Gastroesophageal sphincter (tissue), 3 donors: ENCODE data around the gene AP3D1.

Experiments used
- EP300 ChIP-seq: sonication (generic); formaldehyde crosslinking; IDR thresholded peaks from one replicate; pipeline ENCODE4 v1.6.1; 2017; ENCODE audit warnings: antibody characterized with exemption, mild to moderate bottlenecking
- POLR2A ChIP-seq, 2 donors: fragments of 450-650 bp; IDR thresholded peaks; one replicate each; pipeline ENCODE4 v1.6.1; 2017; ENCODE audit warnings: antibody characterized with exemption in 2 of 2, mild to moderate bottlenecking in 2 of 2, moderate library complexity in 1 of 2
- POLR2AphosphoS5 ChIP-seq: sonication (generic); formaldehyde crosslinking; IDR thresholded peaks from one replicate; pipeline ENCODE4 v1.6.1; 2017; ENCODE audit warnings: antibody characterized with exemption
- TF ChIP-seq, protein P1 (sequence below), 4 experiments: fragments of 200-600 bp in 2 of 4; fragments of 450-650 bp in 2 of 4; sonication (generic) in 1 of 4; IDR thresholded peaks; one replicate each; pipeline ENCODE4 v1.5.1; 2017 to 2019; ENCODE audit warnings: antibody characterized with exemption in 4 of 4, mild to moderate bottlenecking in 2 of 4, moderate library complexity in 2 of 4

DNA sequence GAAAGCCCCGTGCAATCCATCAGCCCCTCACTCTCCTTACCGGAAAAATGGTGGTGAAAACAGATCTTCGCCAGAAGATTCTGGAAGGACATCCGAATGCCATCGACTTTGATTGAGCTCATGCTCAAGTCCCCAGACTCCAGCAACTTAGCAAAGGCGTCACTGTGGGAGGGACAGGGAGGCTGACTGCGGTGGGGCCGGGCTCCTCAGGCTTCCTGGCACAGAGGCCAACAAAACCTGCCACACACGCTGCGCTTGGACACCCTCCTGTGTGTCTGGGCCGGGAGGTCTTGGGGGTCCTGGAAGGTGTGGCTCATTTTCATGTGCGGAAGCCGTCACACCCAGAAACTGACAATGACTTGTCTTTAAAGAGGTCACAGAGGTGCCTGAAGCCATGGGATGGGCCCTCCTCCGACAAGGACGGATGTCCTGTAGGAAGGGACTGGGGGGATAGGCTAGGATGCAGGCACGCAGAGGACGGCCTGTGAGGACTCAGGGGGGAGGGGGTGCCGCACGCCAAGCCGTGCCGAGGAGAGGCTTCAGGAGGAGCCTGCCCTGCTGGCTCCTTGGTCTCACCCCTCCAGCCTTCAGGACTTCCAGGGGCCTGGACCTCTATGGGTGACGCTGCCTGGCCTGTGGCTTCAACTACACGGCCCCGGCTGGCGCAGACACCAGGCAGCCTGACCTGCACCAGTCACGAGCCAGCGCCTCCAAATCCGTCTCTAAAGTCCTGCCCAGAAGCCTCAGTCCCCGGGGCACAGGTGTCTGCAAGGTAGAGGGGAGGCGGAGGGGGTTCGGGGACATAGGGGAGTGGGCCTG, 42.1 kb downstream of the AP3D1 start:
- TF ChIP-seq, protein P1, sequence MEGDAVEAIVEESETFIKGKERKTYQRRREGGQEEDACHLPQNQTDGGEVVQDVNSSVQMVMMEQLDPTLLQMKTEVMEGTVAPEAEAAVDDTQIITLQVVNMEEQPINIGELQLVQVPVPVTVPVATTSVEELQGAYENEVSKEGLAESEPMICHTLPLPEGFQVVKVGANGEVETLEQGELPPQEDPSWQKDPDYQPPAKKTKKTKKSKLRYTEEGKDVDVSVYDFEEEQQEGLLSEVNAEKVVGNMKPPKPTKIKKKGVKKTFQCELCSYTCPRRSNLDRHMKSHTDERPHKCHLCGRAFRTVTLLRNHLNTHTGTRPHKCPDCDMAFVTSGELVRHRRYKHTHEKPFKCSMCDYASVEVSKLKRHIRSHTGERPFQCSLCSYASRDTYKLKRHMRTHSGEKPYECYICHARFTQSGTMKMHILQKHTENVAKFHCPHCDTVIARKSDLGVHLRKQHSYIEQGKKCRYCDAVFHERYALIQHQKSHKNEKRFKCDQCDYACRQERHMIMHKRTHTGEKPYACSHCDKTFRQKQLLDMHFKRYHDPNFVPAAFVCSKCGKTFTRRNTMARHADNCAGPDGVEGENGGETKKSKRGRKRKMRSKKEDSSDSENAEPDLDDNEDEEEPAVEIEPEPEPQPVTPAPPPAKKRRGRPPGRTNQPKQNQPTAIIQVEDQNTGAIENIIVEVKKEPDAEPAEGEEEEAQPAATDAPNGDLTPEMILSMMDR (IDR thresholded peaks at IDR 0.05) = no peak
- no peak for TF ChIP-seq POLR2AphosphoS5
- TF ChIP-seq EP300 = no peak
- TF ChIP-seq POLR2A (IDR thresholded peaks at IDR 0.05) = no peak
